Inflammatory macrophage (primary cell): ENCODE measurements around the gene MITF.
"Not testable (repeated sequence)": the region's sequence is repeated elsewhere in the genome, so short reads cannot be mapped to it uniquely, and the experiment has no call there.

Experiments used
- DNase-seq, 2 donors: peaks; one replicate each; pipeline ENCODE4 v3.0.0-alpha.2; 2020 to 2022

The MITF gene

DNA sequence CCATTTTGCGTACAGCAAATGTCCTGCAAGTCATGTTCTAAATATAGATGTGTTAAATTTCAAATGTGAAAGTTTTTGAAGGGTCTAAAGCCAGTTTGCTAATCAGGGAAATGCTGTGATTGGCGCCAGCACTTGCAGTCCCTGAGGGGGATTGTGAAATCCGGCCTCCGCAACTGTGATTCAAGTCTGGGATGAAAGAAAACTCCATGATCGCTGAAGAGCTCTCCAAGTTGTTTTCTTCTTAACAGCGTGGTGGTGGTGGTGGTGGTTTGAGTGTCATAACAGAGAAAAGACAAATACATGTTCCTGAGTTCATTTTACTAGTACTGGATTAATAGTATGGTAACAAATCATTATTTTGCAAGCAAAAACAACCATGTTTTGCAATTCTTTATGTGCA lies 51.8 kb downstream of the MITF start:
- peak; percentile 86 to 95 for DNase-seq

DNA sequence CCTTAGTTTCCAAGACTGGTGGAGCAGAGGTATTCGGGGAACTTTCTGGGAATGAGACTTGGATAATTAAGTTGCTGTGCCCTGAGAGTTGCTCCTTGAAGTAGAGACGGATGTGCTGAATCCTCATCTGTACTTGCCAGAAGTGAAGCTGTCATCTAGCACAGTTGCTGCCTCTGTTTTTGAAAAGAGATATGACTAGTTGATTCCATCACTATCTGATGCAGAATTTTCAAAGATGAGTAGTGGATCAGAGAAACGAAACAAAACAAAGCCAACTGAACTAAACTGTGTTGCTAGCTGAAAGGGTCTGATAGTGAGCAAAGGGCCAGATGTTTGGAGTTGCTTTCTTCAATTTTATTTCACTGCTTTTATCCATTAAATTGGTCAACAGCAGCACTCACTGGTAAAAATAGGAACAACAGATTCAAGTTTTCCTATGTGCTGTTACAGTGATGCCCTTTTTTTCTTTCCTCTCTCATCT lies 52.7 kb downstream of the MITF start:
- peak; percentile 43 to 60 for DNase-seq

DNA sequence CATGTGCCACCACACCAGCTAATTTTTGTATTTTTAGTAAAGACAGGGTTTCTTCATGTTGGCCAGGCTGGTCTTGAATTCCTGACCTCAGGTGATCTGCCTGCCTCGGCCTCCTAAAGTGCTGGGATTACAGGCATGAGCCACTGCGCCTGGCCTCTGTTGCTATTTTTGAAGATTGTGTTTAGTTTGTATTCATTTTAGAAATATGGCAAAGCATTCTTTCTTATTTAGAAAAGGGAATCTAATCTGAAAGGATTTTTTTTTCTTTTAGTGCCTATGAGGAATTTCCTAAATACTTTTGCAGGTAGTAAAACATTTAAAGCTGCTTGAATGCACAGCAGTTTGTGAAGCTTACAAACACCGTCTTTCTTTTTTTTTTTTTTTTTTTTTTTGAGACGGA lies 56.9 kb downstream of the MITF start:
- DNase-seq, result not testable (repeated sequence)

DNA sequence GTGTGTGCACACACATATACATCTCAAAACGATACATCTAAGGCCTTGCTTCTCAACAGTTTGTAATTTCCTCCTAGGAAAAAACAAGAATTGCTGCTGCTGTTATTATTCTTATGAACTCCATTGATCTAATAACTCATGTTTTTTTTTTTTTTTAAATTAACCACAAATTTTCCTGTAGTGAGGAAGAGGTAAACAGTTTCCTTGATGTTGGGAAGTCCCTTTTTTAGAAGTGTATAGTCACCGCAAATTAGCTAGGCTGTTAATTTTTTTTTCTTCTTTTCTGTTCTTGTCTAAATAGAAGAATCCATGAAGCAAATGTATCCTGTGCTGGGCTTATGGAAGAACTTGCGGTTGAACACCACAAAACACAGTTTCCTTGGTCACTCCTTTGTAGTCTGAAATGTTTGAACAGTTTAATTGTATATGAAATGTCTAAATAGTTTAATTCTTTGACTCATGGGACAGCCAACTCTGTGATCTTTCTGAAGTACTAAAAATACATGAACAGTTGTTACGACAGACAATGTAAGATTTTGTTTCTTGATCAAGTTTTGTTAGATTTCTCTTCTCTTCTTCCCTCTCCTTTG lies 64.5 kb downstream of the MITF start:
- no peak for DNase-seq

DNA sequence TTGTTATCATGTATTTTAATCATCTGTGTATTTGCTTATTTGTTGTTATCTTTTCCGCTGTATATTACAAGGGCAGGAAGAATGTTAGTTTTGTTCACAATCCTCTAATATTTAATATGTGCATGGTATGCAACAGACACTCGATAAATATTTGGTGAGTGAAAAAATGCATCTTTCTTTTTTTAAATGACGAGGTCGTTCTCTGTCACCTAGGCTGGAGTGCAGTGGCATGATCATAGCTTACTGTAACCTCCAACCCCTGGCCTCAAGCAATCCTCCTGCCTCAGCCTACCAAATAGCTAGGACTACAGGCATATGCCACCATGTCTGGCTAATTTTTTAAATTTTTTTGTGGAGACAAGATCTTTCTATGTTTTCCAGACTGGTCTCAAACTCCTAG lies 66.2 kb downstream of the MITF start:
- no peak for DNase-seq

DNA sequence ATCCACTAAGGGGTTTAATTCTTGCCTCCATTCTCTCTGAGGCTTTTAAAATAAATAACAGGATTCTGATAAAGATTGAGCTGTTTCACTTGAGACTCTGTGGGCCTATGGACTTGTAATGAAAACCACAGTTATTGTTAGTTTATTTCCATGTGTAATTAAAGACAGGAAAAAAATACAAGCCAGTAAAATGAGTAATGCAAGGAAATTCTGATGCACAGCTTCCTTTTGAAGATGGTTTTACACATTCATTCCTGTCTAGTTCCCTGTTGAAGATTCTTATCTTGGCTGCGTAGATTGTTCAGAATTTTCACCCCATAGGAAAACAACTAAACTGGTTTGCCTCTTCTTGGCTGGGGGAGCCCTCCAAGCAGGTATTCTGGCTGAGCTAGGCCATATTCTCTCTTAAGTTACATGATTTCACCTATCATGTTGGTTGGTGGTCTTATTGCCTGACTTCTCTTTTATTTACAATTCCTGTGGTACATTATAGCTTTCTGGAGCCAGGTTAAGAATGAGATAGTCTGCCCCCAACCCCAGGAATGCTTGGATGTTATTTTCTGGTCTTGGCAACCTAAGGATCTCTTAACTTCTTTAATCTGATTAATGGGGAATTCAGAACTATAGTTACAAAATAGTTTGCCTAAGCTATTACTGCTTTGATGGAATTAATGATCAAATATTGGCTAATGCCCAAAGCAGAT lies 67.6 kb downstream of the MITF start:
- no peak for DNase-seq

DNA sequence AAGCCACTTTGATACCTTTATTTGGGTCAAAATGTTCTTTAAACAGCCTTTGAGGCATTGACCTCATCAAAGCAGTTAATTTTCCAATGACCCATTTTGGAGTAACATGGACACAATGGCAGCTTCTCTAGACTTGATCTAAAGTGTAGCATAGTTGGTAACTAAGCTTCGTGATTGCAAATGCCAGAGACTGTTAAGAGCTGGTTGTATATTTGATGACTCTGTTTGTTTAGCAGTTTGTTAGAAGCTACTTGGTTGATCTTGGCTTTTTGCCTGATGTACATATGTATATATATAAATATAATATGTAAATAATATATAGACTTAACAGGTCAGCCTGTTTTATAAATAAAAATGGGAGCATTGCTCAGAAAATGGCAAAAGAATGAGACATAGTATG lies 68.4 kb downstream of the MITF start:
- no peak for DNase-seq

DNA sequence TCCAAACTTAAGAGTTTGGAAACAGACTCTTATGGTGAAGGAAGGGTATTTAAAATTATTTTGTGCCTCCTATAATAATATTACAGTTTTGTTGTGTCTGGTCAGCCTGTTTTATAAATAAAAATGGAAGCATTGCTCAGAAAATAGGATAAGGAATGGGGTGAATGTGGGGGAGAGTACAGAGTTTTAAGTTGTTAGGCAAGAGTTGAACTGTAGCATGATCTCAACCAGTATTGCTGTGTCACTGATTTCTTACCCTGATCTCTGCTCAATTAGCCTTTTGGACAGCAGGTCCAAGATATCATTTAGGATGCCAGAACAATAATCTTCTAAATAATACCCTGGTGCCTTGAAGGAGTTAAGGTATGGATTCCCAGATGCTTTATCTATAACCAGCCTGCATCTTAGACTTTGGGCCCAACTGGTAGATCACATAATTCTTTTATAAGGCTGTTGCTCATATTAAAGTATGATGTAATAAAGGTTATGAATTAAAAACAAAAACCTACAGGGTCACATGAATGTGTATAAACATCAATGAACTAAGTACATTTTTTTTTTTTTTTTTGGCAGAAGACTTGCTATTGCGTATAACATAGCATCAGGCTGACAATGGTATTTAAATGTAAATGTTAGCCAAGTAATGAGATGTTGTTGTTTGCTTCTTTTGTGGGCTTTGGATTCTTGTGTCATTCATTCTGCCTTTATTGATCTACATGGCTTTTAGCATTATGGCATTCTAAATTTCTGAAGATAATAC lies 70.0 kb downstream of the MITF start:
- no peak for DNase-seq

DNA sequence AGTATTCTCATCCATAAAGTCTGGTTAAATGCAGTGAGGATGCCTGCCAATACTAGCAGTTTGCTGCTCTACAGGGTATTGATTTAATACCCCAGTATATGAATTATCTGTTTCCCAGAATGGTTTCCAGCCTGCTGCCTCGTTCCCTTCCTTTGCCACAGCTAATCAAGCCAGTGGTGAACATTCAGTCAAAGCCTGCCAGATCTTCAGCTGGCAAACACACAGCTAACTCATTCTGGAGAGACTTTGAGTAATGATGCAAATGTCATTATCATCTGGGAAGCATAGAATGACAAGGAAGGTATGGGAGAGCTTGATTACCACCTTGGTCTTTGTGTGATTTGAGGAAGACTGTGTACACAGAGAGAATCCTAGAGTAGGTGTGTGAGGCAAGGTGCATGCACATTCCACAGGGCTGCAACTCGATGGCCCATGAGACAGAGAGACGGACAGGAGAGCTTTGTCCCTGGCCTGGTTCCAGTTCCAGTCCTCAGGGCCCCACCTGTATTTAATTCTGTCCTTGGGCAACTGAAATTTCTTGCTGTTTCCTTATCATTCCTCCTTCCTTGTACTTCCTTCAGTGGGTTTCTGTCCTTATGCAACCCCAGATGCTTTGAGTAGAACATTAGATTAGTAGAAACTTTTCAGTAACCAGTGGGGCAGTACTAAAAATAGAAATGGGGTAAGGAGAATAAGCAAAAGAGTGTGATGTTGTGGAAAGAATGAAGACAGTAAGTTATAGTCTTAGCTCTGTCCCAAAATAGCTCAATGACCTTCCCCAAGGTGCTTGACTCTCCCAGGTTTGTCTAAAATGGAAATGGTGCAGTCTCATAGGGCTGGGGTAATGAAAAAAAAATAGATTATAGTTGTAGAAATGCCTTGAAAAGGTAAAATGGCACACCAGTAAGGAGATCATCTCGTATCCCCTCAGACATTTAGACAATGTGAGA lies 72.5 kb downstream of the MITF start:
- no peak for DNase-seq

DNA sequence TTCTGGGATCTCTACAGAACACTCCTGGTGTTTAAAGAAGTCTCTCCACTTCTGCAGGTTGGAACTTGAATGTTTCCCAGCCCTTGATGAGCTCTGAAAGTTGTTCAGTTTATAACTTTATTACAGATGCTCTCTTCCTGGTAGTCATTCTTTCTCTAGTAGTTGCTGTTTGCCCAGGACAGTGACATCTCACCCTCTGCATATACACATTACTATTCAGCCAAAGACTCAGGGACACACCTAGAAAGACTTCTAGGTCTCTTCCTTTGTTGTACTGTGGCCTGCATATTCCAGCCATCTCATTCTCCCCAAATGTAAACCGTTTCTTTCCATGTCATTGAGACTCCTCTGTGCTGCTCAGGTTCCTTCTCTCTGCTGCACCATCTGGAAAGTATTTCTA lies 76.7 kb downstream of the MITF start:
- DNase-seq, result no peak

DNA sequence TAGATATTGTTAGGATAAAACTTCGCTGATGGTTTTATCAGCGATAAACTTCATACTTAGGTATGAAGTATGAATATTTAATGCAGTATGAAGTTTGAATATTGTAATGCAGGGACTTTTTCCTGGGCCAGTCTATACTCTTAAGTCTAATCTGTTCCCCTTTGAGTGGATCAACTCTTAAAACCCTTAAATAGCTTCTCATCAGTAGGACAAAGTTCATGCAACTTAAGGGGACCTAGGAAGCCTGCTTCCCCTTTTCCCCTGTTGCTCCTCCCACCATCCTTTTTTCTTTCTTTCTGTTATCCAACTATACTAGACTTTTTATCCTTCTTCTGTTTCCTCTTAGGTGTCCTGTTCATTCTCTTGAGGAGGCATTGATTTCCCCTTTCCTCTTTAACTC lies 78.7 kb downstream of the MITF start:
- DNase-seq, result peak in 1 of 2 donors; percentile 39

DNA sequence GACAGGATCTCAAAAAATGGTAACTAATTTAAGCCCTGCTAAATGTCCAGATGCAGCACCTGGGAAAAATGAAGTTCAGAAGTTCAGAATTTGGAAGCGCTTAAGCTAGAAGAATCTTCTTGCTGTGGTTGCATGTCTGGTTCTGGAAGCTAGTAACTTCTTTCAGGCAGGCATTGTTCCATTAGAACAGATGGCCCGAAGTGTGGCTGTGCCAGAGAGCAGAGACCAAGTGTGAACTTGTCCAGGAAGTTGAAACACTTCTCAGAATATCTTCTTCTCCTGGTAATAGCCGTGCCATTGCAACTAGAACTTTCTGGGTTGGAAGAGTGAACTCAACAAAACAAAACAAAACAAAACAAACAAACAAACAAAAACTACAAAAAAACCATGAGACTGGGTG lies 80.0 kb downstream of the MITF start:
- no peak for DNase-seq

DNA sequence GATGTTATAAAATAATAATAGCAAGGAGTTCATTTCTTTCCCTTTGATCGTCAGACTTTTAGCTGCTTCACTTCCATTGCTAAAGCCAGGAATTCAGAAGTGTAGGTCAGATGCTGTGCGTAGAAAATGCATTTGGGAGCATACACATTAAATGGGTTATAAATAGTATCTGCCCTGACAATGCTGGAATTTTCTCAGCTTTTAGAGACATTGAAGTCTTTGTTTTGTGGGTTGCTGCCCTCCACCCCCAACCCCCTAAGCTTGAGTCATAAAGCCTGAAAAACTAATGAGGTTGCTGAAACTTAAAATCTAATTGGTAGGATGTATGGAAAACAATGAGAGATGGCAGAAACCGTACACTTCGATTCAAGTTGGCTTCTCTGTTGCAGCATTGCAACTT lies 81.9 kb downstream of the MITF start:
- no peak for DNase-seq

DNA sequence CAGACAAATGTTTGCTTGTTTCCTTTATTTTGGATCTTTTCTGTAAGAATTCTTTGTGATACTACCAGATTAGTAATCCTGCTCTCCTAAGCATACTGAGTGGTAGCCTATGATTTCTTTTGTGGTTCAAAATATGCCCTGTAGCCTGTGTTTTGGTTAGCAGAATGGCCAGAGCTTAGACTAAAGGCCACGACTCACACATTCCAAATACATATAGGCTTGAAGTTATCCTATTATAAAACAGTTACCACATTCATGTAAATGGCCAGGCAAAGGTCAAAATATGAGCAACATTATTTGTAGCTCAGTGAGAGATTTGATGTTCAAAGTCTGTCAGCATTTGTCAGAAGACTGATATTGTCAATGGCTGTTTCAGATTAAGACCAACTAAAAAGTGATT lies 84.5 kb downstream of the MITF start:
- no peak for DNase-seq

DNA sequence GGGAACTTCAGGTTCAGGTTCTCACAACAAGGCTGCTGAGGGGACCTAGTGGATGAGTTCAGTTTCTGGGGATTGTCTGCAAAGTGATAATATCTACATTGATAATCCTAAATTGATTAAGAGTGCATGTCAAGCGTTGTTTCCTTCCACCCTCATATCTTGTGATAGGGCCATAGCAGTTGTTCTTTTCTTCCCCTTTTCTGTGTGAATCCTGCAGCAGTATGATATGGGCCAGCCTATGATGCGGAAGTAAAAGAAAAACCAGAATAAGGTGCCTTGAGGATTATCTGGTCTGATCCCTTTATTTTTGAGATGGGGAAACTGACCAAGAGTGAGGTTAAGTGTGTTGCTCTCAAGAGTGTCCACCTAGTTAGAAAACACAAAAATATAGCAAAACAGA lies 86.2 kb downstream of the MITF start:
- DNase-seq, result peak; percentile 29 to 41

DNA sequence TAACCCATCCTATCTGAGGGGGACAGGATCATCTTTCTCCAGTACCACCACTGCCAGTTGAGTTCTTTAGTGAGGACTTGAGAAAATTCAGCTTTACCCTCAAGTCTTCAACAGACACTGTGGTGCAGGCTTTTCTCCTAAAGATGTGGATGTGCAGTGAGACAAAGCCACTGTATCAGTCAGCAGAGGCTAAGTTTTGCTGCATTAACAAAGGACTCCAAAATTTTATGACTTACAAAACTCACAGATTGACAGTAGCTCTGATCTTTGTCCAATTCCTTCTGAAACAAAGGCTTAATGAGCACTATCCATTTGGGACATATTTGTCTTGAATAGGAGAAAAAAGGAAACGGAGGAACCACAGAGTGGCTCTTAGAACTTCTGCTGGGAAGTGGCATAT lies 87.9 kb downstream of the MITF start:
- DNase-seq, result no peak

DNA sequence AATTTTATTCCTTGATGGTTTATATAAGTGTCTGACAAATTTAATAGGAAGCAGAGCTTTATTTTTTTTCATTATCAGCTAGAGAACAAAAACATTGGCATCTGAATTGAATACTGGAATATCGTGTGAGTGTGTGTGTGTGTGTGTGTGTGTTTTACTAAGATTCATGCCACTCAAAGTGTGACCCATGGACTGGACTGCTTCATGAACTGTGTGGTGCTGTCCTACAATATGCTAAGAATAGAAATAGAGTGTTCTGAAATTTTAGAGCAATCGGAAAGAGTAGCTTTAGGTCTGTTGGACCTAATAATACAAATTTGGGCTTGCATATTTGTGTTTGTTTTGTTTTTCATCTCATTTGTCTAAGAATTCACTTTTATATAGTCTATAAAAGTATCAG lies 89.6 kb downstream of the MITF start:
- no peak for DNase-seq

DNA sequence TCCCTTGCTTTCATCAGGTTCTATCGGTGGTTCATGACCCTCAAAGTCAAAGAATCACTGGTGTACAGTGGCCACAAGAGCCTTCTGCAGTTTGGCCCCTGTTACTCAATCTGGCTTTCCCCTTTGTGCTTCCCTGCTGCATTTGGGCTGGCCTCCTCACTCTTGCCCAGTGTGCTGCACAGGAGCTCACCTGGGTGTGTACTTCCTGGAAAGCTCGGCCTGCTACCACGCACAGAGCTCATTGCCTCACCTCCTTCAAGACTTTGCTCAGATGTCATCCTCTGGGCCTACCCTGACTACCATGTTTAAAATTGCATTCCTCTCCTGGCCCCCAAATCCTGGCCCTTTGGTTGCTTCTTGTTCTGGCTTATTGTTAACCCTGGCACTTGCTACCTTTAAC lies 90.9 kb downstream of the MITF start:
- DNase-seq, result no peak

DNA sequence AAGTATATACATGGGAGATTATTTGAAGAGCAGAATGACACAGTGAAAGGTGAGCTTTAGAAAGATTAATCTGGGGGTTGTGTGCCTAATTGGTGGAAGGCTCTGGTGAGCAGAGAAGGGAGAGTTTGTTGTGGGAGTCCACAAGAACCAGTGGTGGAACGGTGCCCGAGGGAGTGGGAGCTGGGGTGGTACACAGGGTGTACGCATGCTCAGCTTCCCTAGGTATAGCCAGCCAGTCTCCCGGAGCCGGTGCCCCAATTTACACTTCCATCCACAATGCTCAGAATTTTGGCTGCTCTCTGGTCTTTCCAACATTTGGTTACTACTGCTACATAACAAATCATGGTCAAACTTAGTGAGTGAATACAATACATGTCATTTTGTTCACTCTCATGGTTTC lies 92.5 kb downstream of the MITF start:
- DNase-seq, result no peak

DNA sequence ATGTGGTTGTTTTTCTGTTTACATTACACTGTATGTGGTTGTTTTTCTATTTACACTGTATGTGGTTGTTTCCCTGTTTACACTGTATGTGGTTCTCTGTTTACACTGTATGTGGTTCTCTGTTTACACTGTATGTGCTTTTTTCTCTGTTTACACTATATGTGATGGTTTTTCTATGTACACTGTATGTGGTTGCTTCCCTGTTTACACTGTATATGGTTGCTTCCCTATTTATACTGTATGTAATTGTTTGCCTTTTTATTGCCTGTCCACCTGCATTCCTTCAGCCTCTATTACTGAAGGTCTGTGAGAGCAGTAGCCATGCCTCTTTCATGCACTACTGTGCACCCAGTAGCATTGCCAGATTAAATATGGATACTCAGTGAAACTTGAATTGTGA lies 94.3 kb downstream of the MITF start:
- DNase-seq, result no peak

DNA sequence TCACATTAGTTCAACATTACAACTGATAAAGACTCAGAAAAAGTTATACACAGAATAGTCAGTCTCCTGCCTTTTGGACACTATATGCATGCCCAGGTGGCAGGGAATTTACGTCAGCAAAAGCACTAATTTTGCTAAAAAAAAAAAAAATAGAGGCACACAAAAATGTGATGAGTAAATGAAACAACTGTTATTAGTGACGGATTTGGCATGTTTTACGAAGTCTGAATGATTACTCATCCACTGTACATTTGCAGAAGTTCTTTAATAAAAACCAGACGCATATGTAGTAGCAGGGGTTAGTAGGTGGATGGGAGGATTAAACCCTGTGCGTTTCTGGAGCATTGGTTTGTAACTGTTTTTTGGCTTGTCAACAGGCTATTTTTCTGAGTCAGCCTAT lies 99.0 kb downstream of the MITF start:
- DNase-seq, result peak; percentile 39 to 41

DNA sequence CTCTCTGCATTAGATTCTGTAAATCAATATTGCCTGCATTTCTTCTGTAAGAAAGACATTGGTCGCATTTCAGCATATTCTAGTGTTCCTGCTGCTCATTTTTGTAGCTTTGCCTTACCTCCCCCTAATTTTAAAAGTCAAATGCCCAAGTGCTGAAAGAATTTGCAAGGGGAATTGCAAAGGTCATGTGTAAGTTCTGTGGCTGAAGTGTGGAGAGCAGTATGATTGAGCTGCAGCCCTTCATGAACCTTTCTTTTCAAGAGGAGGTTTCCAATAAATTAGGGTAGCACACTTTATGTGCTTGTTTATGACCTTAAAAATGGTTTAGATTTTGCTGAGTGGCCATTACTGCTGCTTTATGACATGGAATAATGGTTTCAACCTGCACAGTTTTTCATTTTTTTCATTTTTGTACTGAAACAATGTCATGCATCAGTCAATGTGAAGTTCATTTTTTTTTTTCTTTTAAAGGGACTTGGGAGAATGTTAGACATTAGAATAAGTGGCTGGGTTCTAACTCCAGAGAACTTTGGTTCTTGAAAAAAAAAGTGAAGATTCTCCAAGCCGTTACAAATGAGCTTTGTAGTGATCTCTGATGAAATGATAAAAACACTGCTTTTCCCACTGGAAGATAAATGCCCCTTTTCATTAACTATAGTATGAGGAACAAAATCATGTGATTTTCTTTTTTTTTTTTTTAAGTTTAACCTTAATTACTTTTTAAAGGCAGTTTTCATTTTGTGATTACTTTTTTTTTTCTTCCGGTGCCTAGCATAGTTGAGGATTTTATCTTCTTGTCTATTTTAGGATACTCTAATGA lies 99.6 kb downstream of the MITF start:
- DNase-seq, result no peak
